ENCODE results near the gene AIMP2.
"Not testable (repeated sequence)": the region's sequence is repeated elsewhere in the genome, so short reads cannot be mapped to it uniquely, and the experiment has no call there.

DNA sequence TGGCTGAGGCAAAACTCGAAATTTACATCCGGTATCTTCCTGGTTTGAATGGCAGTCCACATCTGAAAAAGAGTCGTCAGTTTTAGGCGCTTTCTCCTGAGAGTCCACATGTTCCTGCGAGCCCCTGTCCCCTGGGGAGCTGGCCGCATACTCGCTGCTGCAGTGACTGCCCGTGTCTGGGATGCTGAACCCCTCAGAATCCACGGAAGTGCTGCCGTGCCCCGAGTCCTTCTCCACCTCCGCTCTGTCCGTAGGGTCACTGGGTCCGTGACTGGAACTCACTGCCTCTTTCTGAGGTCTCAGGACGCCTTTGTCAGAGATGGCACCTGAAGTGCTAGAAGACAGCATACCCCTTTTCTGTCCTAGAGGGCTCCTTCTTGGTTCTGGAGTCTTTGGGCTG, 22.0 kb upstream of the AIMP2 start:
- TF ChIP-seq, protein P1, sequence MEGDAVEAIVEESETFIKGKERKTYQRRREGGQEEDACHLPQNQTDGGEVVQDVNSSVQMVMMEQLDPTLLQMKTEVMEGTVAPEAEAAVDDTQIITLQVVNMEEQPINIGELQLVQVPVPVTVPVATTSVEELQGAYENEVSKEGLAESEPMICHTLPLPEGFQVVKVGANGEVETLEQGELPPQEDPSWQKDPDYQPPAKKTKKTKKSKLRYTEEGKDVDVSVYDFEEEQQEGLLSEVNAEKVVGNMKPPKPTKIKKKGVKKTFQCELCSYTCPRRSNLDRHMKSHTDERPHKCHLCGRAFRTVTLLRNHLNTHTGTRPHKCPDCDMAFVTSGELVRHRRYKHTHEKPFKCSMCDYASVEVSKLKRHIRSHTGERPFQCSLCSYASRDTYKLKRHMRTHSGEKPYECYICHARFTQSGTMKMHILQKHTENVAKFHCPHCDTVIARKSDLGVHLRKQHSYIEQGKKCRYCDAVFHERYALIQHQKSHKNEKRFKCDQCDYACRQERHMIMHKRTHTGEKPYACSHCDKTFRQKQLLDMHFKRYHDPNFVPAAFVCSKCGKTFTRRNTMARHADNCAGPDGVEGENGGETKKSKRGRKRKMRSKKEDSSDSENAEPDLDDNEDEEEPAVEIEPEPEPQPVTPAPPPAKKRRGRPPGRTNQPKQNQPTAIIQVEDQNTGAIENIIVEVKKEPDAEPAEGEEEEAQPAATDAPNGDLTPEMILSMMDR (IDR thresholded peaks at IDR 0.05; ENCODE audit: control extremely low read depth in 1 of 3, insufficient read depth in 1 of 3, low read depth in 1 of 3, low read length in 3 of 3): not testable (repeated sequence)
- not testable (repeated sequence) for TF ChIP-seq NRF1 (IDR thresholded peaks at IDR 0.05; ENCODE audit: low read depth, low read length)

Data from H1 (cell line).